Adipocyte (in vitro differentiated cells): ENCODE results near the gene SHANK1.
"Not testable (repeated sequence)": the region's sequence is repeated elsewhere in the genome, so short reads cannot be mapped to it uniquely, and the experiment has no call there.

Experiments
- DNase-seq: peaks from one replicate; pipeline ENCODE4 v3.0.0-alpha.2; 2015; ENCODE audit warnings: low read depth
- H3K27me3 ChIP-seq: replicated peaks from 2 replicates; pipeline ENCODE4 v1.7.0; 2013; ENCODE audit warnings: mild to moderate bottlenecking, low read length, moderate library complexity; ENCODE audit not compliant: control insufficient read depth, insufficient read depth
- H3K36me3 ChIP-seq: 2 replicates; pipeline ENCODE4 v1.7.0; 2013; ENCODE audit warnings: low read length, mild to moderate bottlenecking, moderate library complexity; ENCODE audit not compliant: control insufficient read depth, insufficient read depth, severe bottlenecking
- H3K4me1 ChIP-seq: 2 replicates; pipeline ENCODE4 v1.7.0; 2013; ENCODE audit warnings: mild to moderate bottlenecking, low read length, moderate library complexity; ENCODE audit not compliant: control insufficient read depth, insufficient read depth
- H3K4me3 ChIP-seq: 2 replicates; pipeline ENCODE4 v1.7.0; 2013; ENCODE audit warnings: mild to moderate bottlenecking, low read length, moderate library complexity
- H3K9ac ChIP-seq: 2 replicates; pipeline ENCODE4 v1.7.0; 2013; ENCODE audit warnings: mild to moderate bottlenecking, low read length, moderate library complexity
- H3K9me3 ChIP-seq: 2 replicates; pipeline ENCODE4 v1.7.0; 2013; ENCODE audit warnings: mild to moderate bottlenecking, low read length, moderate library complexity; ENCODE audit not compliant: control insufficient read depth

The SHANK1 gene

GRCh38 chr19:50719566-50719965 is at the start of gene SHANK1:
Gene SHANK1, minus strand, starts transcription at chr19:50719802. Its CDS starts 2,883 bp downstream, at chr19:50716919.
- peaks cover 19% of the 10 kb centered on the region for H3K4me1 ChIP-seq
- peak; percentile 49 for DNase-seq
- H3K9me3 ChIP-seq, result no peaks in the 10 kb centered on the region
- no peaks in the 10 kb centered on the region for H3K36me3 ChIP-seq
- no peak within 1 kb of the TSS for H3K4me3 ChIP-seq
- H3K27me3 ChIP-seq, result peaks cover 10% of the 10 kb centered on the region
- H3K9ac ChIP-seq, result no peak within 1 kb of the TSS

- peaks cover 3% of the 10 kb centered on the region for H3K9me3 ChIP-seq
- DNase-seq, result no peak
- peaks cover 7% of the 10 kb centered on the region for H3K27me3 ChIP-seq
- H3K36me3 ChIP-seq, result no peaks in the 10 kb centered on the region
- H3K9ac ChIP-seq, result no peak overlapping the region
- no peaks in the 10 kb centered on the region for H3K4me1 ChIP-seq
- no peak overlapping the region for H3K4me3 ChIP-seq
Observed at GRCh38 chr19:50768277-50768676, 48.7 kb upstream of the SHANK1 start.

GRCh38 chr19:50767263-50767662 is 47.7 kb upstream of the SHANK1 start:
- not testable (repeated sequence) for H3K36me3 ChIP-seq, DNase-seq, H3K4me1 ChIP-seq, H3K9ac ChIP-seq, H3K4me3 ChIP-seq, H3K9me3 ChIP-seq, H3K27me3 ChIP-seq

- not testable (repeated sequence) for H3K27me3 ChIP-seq, DNase-seq, H3K9me3 ChIP-seq, H3K4me1 ChIP-seq, H3K36me3 ChIP-seq, H3K9ac ChIP-seq, H3K4me3 ChIP-seq
Observed at GRCh38 chr19:50766746-50767145, 47.1 kb upstream of the SHANK1 start.

- Histone ChIP-seq H3K27me3 (peaks cover 10% of the 10 kb centered on the region), H3K36me3 (no peaks in the 10 kb centered on the region), H3K9me3 (no peaks in the 10 kb centered on the region), H3K4me3 (no peak overlapping the region), H3K9ac (no peak overlapping the region), H3K4me1 (no peaks in the 10 kb centered on the region)
- no peak for DNase-seq
Observed at GRCh38 chr19:50764409-50764808, 44.8 kb upstream of the SHANK1 start.

- H3K4me3 ChIP-seq, H3K36me3 ChIP-seq, H3K27me3 ChIP-seq, H3K9ac ChIP-seq, H3K9me3 ChIP-seq, DNase-seq, H3K4me1 ChIP-seq: not testable (repeated sequence)
Observed at GRCh38 chr19:50763521-50763920, 43.9 kb upstream of the SHANK1 start.

- H3K4me1 ChIP-seq, H3K9me3 ChIP-seq, H3K36me3 ChIP-seq, DNase-seq, H3K27me3 ChIP-seq, H3K4me3 ChIP-seq, H3K9ac ChIP-seq: not testable (repeated sequence)
Observed at GRCh38 chr19:50761501-50761900, 41.9 kb upstream of the SHANK1 start.

- Histone ChIP-seq H3K4me1 (no peaks in the 10 kb centered on the region), H3K27me3 (peaks cover 6% of the 10 kb centered on the region), H3K4me3 (no peak overlapping the region), H3K36me3 (no peaks in the 10 kb centered on the region), H3K9ac (no peak overlapping the region), H3K9me3 (no peaks in the 10 kb centered on the region)
- DNase-seq, result peak; percentile 32
Observed at GRCh38 chr19:50759886-50760285, 40.3 kb upstream of the SHANK1 start.

- H3K9ac ChIP-seq, H3K36me3 ChIP-seq, H3K4me3 ChIP-seq, DNase-seq, H3K4me1 ChIP-seq, H3K9me3 ChIP-seq, H3K27me3 ChIP-seq: not testable (repeated sequence)
Observed at GRCh38 chr19:50759076-50759475, 39.5 kb upstream of the SHANK1 start.

GRCh38 chr19:50757624-50758023 is 38.0 kb upstream of the SHANK1 start:
- H3K4me3 ChIP-seq, H3K27me3 ChIP-seq, DNase-seq, H3K9me3 ChIP-seq, H3K4me1 ChIP-seq, H3K9ac ChIP-seq, H3K36me3 ChIP-seq: not testable (repeated sequence)

GRCh38 chr19:50756244-50756643 is 36.6 kb upstream of the SHANK1 start:
- not testable (repeated sequence) for H3K4me1 ChIP-seq, H3K9me3 ChIP-seq, H3K4me3 ChIP-seq, H3K36me3 ChIP-seq, DNase-seq, H3K9ac ChIP-seq
- H3K27me3 ChIP-seq, result peaks cover 12% of the 10 kb centered on the region

GRCh38 chr19:50753879-50754278 is 34.3 kb upstream of the SHANK1 start:
- Histone ChIP-seq H3K9me3 (no peaks in the 10 kb centered on the region), H3K4me1 (no peaks in the 10 kb centered on the region), H3K27me3 (peaks cover 17% of the 10 kb centered on the region), H3K4me3 (no peak overlapping the region), H3K36me3 (no peaks in the 10 kb centered on the region), H3K9ac (no peak overlapping the region)
- no peak for DNase-seq
